ENCODE data around the gene CHRM2. TPM values are rescaled to one million over a fixed set of nuclear protein-coding genes. Genes with fewer than 3 reads are reported as not detected.
A peak's percentile ranks its signal among the peaks of the same experiment; 100 is the strongest.

The CHRM2 gene
- total and polyA plus RNA-seq, 2 of the 8 experiments (the other 6 are each of a cell fraction or from before 2014, with no cell fraction given) = 0.17 to 0.32 TPM

DNA sequence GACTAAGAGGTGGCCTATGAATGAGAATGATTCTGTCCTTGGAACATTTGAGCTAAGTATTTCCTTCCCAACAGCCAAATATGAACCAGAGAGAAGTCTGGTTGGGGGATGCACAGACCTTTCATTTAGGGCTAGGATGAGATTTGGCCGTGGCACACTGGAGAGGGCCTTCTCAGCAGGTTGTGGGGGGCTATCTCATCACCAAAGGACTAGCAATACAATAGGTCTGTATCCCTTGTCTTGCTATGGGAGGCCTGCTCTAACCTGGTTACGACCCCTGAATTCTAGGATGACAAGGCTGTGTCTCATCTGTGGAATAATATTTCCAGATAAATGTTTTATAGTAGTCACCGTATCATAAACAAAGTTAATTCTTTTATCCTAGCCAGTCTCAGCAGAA, 133.0 kb downstream of the CHRM2 start:
- FAIRE-seq (no peak), DNase-seq (ENCODE audit: low read depth in 1 of 2, low spot score in 2 of 2) (no peak)
- no peak overlapping the region for H3K27ac ChIP-seq (ENCODE audit: low read depth, low read length)
- H3K4me3 ChIP-seq (ENCODE audit: extremely low read depth in 1 of 4, insufficient read depth in 2 of 4, low read depth in 3 of 4, low read length in 4 of 4) = no peak overlapping the region
- no peak overlapping the region for H2BK5ac ChIP-seq (ENCODE audit: low read depth, low read length)
- H4K8ac ChIP-seq (ENCODE audit: extremely low read depth, insufficient read depth, low read length) = no peak overlapping the region
- H3K14ac ChIP-seq (ENCODE audit: insufficient read length) = no peak overlapping the region
- no peak overlapping the region for H3K23ac ChIP-seq (ENCODE audit: insufficient read length)
- no peak overlapping the region for H2AK5ac ChIP-seq (ENCODE audit: low read depth, low read length)
- H3K4me1 ChIP-seq (replicated peaks in 1 of 4; ENCODE audit: control insufficient read depth in 3 of 4, insufficient read depth in 4 of 4, low read length in 3 of 4) = 0 out of 7 replicates have a peak, but pooled peaks cover 0 to 1% (median 0%) of the 10 kb centered on the region in 4 experiments
- no peaks in the 10 kb centered on the region for H3K36me3 ChIP-seq (ENCODE audit: control insufficient read depth in 2 of 4, insufficient read depth in 4 of 4, low read length in 3 of 4)
- ChIA-PET POLR2A (ENCODE audit: partially characterized antibody) (no interaction called here), CTCF (ENCODE audit: partially characterized antibody) (no interaction called here)
- H4K20me1 ChIP-seq (replicated peaks in 1 of 2; ENCODE audit: control insufficient read depth in 1 of 2, insufficient read depth in 2 of 2, low read length in 2 of 2) = no peaks in the 10 kb centered on the region
- no peak overlapping the region for H3K4me2 ChIP-seq (ENCODE audit: insufficient read depth in 1 of 2, low read depth in 2 of 2, low read length in 2 of 2)
- no peak overlapping the region for H4K91ac ChIP-seq (replicated peaks; ENCODE audit: insufficient read length, low read length)
- no peak overlapping the region for H2BK20ac ChIP-seq (ENCODE audit: low read length)
- H3K9ac ChIP-seq (replicated peaks in 1 of 4; ENCODE audit: extremely low read depth in 1 of 4, low read depth in 3 of 4, low read length in 3 of 4) = no peak overlapping the region
- no peak overlapping the region for H2AFZ ChIP-seq (ENCODE audit: low read length)
- no peak overlapping the region for H2BK120ac ChIP-seq (replicated peaks; ENCODE audit: low read depth, low read length)
- H2BK15ac ChIP-seq (ENCODE audit: low read length) = no peak overlapping the region
- no peak for TF ChIP-seq CBX8 (IDR thresholded peaks at IDR 0.05; ENCODE audit: borderline replicate concordance, low read depth, low read length)
- TF ChIP-seq POLR2AphosphoS5 (IDR thresholded peaks at IDR 0.05; ENCODE audit: low read depth, low read length) = peak; percentile 72
- TF ChIP-seq KDM1A (IDR thresholded peaks at IDR 0.05; ENCODE audit: borderline replicate concordance, low read length) = no peak
- no peak overlapping the region for H2BK12ac ChIP-seq (ENCODE audit: low read depth, low read length)
- H4K5ac ChIP-seq (ENCODE audit: insufficient read length, low read depth, low read length) = no peak overlapping the region
- H3K27me3 ChIP-seq (replicated peaks in 1 of 4; ENCODE audit: control insufficient read depth in 3 of 4, extremely low read depth in 1 of 4, insufficient read depth in 3 of 4, low read length in 3 of 4) = no peaks in the 10 kb centered on the region
- H3K4ac ChIP-seq (replicated peaks; ENCODE audit: insufficient read length, low read depth, low read length) = no peak overlapping the region
- no peaks in the 10 kb centered on the region for H3K23me2 ChIP-seq (ENCODE audit: low read depth, low read length)
- 95% methylated on average over 3 of the region's 3 CpGs; no CpG with 5 or more reads in 1 of the 2 experiments for WGBS, 2 experiments (ENCODE audit: extremely low coverage in 1 of 2, insufficient coverage in 1 of 2, insufficient read length in 1 of 2, insufficient replicate concordance in 2 of 2, low coverage in 1 of 2, low lambda C conversion rate in 2 of 2, missing lambda C conversion rate in 1 of 2)
- H3K9me3 ChIP-seq (ENCODE audit: insufficient read depth in 2 of 2, low read depth in 1 of 2, low read length in 1 of 2) = no peaks in the 10 kb centered on the region
- H3K79me2 ChIP-seq (ENCODE audit: control insufficient read depth in 1 of 2, insufficient read depth in 2 of 2, low read length in 2 of 2) = no peaks in the 10 kb centered on the region
- H3K56ac ChIP-seq (replicated peaks; ENCODE audit: insufficient read length, low read depth, low read length) = no peak overlapping the region
- no peaks in the 10 kb centered on the region for H3K79me1 ChIP-seq (ENCODE audit: low read depth, low read length)
- H3K18ac ChIP-seq (ENCODE audit: extremely low read depth, low read length) = no peak overlapping the region

Measured in H1 (cell line).